Measurements from ENCODE around the gene THEMIS. TPM values are rescaled to one million over a fixed set of nuclear protein-coding genes. Genes with fewer than 3 reads are reported as not detected.

THEMIS gene
- total RNA-seq, 4 donors from 2014 or later = 0.79 to 5.7 (median 1.2) TPM

DNA sequence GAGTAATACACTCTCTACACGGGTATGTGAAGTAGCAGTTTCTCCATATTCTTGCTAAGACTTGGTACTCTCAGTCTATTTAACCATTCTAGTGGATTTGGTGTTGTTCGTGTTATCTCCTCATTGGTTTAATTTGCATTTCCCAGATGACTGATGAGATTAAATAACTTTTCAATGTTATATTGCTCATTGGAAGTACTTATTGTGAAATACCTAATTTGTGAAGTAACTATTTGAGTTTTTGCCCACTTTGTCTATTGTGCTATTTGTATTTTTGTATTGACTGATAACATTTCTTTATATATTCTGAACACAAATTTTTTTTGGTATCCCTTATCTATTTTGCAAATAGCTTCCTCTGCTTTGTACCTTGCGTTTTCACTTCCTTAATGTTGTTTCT lies 167.9 kb downstream of the THEMIS start:
- intact Hi-C loops (cut with DNase I) = no loop called here

DNA sequence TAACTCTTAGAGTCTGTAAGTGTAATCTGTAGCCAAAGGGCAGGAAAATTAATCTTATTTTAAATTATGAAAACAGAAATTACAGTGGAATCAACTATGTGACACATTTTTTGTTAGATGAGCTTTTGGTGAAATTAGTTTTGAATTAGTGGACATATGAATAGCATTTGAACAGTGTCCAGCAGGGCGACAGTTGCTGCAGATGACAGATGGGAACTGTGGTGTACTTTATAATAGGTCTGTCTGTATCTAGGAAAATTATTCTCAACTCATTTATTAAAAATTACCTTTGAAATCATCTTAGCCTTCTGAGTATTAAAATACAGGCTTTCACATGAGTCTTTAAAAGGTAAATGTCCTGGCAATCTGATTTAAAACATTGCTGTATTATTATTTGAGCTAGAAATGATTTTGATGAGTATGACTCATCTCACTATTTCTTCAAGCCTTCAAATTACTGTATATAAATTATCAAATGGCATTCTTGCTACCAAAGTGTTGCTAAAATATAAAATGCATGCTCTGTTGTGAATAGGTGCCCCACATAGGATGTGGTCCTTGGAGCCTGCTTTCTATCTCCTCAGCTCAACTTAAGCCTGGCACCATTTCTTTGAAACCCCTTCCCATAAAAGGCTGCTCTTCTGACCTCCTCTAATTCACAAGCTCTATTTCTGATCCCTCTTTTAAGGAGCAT lies 173.5 kb downstream of the THEMIS start:
- H3K4me3 ChIP-seq = no peak overlapping the region
- no peaks in the 10 kb centered on the region for H3K36me3 ChIP-seq
- no peak overlapping the region for H3K27ac ChIP-seq
- 27 to 36% methylated on average over 1 of the region's 1 CpG for WGBS, 2 donors
- TF ChIP-seq POLR2A (IDR thresholded peaks at IDR 0.05) = no peak
- TF ChIP-seq, protein P1, sequence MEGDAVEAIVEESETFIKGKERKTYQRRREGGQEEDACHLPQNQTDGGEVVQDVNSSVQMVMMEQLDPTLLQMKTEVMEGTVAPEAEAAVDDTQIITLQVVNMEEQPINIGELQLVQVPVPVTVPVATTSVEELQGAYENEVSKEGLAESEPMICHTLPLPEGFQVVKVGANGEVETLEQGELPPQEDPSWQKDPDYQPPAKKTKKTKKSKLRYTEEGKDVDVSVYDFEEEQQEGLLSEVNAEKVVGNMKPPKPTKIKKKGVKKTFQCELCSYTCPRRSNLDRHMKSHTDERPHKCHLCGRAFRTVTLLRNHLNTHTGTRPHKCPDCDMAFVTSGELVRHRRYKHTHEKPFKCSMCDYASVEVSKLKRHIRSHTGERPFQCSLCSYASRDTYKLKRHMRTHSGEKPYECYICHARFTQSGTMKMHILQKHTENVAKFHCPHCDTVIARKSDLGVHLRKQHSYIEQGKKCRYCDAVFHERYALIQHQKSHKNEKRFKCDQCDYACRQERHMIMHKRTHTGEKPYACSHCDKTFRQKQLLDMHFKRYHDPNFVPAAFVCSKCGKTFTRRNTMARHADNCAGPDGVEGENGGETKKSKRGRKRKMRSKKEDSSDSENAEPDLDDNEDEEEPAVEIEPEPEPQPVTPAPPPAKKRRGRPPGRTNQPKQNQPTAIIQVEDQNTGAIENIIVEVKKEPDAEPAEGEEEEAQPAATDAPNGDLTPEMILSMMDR (IDR thresholded peaks at IDR 0.05) = no peak
- intact Hi-C loops (cut with DNase I) = no loop called here
- DNase-seq = no peak
- H3K9me3 ChIP-seq = peaks cover 0 to 3% (median 0%) of the 10 kb centered on the region in 3 donors
- no peaks in the 10 kb centered on the region for H3K4me1 ChIP-seq
- peaks cover 0 to 5% (median 0%) of the 10 kb centered on the region in 4 donors for H3K27me3 ChIP-seq

More for the DNA sequence above, 167.9 kb downstream of the THEMIS start:
- Histone ChIP-seq H3K4me3 (no peak overlapping the region), H3K27me3 (peaks cover 0 to 5% (median 0%) of the 10 kb centered on the region in 4 donors), H3K36me3 (no peaks in the 10 kb centered on the region), H3K9me3 (peaks cover 0 to 3% (median 0%) of the 10 kb centered on the region in 3 donors), H3K27ac (no peak overlapping the region), H3K4me1 (no peaks in the 10 kb centered on the region)
- WGBS, 2 donors = 64 to 69% methylated on average over 3 of the region's 3 CpGs
- no peak for DNase-seq
- TF ChIP-seq, protein P1 (IDR thresholded peaks at IDR 0.05) = no peak

DNA sequence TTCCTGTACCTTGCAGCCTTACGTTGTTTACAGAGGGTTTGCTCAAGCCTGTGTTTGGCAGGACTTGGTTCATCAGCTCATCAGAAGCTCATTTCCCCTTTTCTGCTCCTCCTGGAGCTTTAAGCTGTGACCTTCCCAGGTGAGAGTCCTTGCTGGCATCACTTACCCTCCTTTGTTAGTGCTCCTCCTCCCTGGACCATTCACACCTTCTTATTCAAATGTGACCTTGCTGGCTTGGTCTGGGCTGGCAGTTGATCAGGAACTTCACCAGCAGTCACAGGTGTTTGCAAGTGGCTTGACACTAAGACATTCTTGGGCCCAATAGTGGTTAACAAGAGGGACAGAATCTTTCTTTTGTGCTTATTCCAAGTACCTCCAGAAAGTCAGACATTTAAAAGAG lies 175.0 kb downstream of the THEMIS start:
- H3K4me1 ChIP-seq = no peaks in the 10 kb centered on the region
- H3K36me3 ChIP-seq = no peaks in the 10 kb centered on the region
- no peak overlapping the region for H3K4me3 ChIP-seq
- no peak for DNase-seq
- H3K27ac ChIP-seq = no peak overlapping the region
- WGBS, 2 donors = 50% methylated on average over 1 of the region's 1 CpG
- H3K27me3 ChIP-seq = peaks cover 0 to 3% (median 0%) of the 10 kb centered on the region in 4 donors
- intact Hi-C loops (cut with DNase I) = no loop called here
- TF ChIP-seq, protein P1 (IDR thresholded peaks at IDR 0.05) = no peak
- no peak for TF ChIP-seq POLR2A (IDR thresholded peaks at IDR 0.05)
- peaks cover 0 to 2% (median 0%) of the 10 kb centered on the region in 3 donors for H3K9me3 ChIP-seq

DNA sequence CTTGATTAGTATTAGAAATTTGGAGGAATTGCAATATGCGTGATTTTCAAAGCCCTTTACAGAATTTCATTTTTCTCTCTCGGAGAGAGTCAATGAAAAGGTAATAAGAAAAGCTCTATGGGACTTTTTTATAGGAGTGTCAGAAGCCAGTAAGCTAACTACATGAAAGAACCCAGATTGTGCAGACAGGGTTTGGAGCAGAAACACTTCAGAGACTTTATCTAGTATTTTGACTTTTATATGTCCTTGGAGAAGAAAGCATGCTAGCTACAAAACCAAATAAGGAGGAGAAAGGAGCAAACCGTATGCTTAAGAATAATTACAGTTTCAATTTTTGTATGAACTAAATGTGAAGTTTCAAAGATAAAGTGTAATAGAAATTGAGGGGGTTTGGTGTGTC lies 182.2 kb downstream of the THEMIS start:
- H3K9me3 ChIP-seq = no peaks in the 10 kb centered on the region
- no peaks in the 10 kb centered on the region for H3K36me3 ChIP-seq
- H3K27me3 ChIP-seq = no peaks in the 10 kb centered on the region
- no peak overlapping the region for H3K4me3 ChIP-seq
- H3K4me1 ChIP-seq = no peaks in the 10 kb centered on the region
- TF ChIP-seq POLR2A (IDR thresholded peaks at IDR 0.05) = no peak
- TF ChIP-seq, protein P1 (IDR thresholded peaks at IDR 0.05) = no peak
- 74 to 82% methylated on average over 3 of the region's 3 CpGs for WGBS, 2 donors
- DNase-seq = no peak
- H3K27ac ChIP-seq = no peak overlapping the region
- intact Hi-C loops (cut with DNase I) = no loop called here

DNA sequence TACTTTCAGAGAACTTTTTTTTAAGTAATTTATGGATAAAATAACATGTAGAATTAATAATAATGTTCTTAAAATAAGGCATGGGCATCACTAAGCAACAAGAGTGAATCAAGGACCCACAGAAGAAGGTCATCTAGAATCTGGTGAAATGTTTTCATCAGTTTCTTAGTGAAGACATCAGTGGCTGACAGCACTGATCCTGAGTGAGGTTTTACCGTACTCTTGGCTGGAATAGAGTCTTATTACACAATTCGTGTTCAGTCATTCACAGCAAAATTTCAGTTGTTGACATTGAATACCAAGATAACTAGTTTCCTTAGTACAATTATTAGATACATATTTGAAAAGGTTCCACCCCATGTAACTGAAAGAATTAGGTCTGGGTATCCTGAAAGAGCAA lies 183.5 kb downstream of the THEMIS start:
- no peak overlapping the region for H3K4me3 ChIP-seq
- 69 to 84% methylated on average over 2 of the region's 2 CpGs for WGBS, 2 donors

More for the DNA sequence above, 183.5 kb downstream of the THEMIS start:
- no peaks in the 10 kb centered on the region for H3K9me3 ChIP-seq
- no peak overlapping the region for H3K27ac ChIP-seq
- intact Hi-C loops (cut with DNase I) = no loop called here
- TF ChIP-seq POLR2A (IDR thresholded peaks at IDR 0.05) = no peak
- TF ChIP-seq, protein P1 (IDR thresholded peaks at IDR 0.05) = no peak
- H3K4me1 ChIP-seq = no peaks in the 10 kb centered on the region
- no peak for DNase-seq
- no peaks in the 10 kb centered on the region for H3K27me3 ChIP-seq
- no peaks in the 10 kb centered on the region for H3K36me3 ChIP-seq

Data from esophagus squamous epithelium (tissue), 5 donors.